H1 (cell line): ENCODE results near the gene GUCY2D.
"Not testable (repeated sequence)": the region's sequence is repeated elsewhere in the genome, so short reads cannot be mapped to it uniquely, and the experiment has no call there.

Experiments
- CEBPB ChIP-seq: IDR thresholded peaks from 2 replicates; pipeline ENCODE4 v1.6.1; 2012; ENCODE audit warnings: low read depth, low read length
- CTCF ChIP-seq, 3 experiments: IDR thresholded peaks; 1 replicate in 2 of 3; 2 replicates in 1 of 3; pipeline versions ENCODE4 v1.5.1 to v1.6.1; 2011; ENCODE audit warnings: low read length in 3 of 3, mild to moderate bottlenecking in 3 of 3, inconsistent platforms in 2 of 3, low read depth in 1 of 3, moderate library complexity in 1 of 3; ENCODE audit not compliant: insufficient read depth in 1 of 3; ENCODE audit errors: control extremely low read depth in 1 of 3
- EP300 ChIP-seq, 2 experiments: IDR thresholded peaks; 1 replicate in 1 of 2; 2 replicates in 1 of 2; pipeline ENCODE4 v1.6.1; 2011 to 2012; ENCODE audit warnings: low read depth in 2 of 2, low read length in 2 of 2, mild to moderate bottlenecking in 2 of 2, borderline replicate concordance in 1 of 2, inconsistent platforms in 1 of 2, moderate library complexity in 1 of 2
- GABPA ChIP-seq: IDR thresholded peaks from 2 replicates; pipeline ENCODE4 v1.6.1; 2011; ENCODE audit warnings: mild to moderate bottlenecking, low read length, moderate library complexity, borderline replicate concordance; ENCODE audit not compliant: insufficient read depth
- HDAC2 ChIP-seq, 2 experiments: fragments of 300-600 bp in 1 of 2; sonication (generic) in 1 of 2; IDR thresholded peaks; 2 replicates each; pipeline ENCODE4 v1.6.1; 2011 to 2012; ENCODE audit warnings: low read depth in 2 of 2, low read length in 2 of 2, mild to moderate bottlenecking in 2 of 2, moderate library complexity in 2 of 2, borderline replicate concordance in 1 of 2, inconsistent platforms in 1 of 2
- MAX ChIP-seq: IDR thresholded peaks from 2 replicates; pipeline ENCODE4 v1.6.1; 2012; ENCODE audit warnings: inconsistent platforms
- POLR2A ChIP-seq, 2 experiments: IDR thresholded peaks; 1 replicate in 1 of 2; 2 replicates in 1 of 2; pipeline ENCODE4 v1.6.1; 2011; ENCODE audit warnings: low read depth in 2 of 2, low read length in 2 of 2, mild to moderate bottlenecking in 2 of 2; ENCODE audit errors: control extremely low read depth in 1 of 2
- POLR2AphosphoS5 ChIP-seq: IDR thresholded peaks from 2 replicates; pipeline ENCODE4 v1.6.1; 2011; ENCODE audit warnings: low read depth, low read length
- RFX5 ChIP-seq: IDR thresholded peaks from 2 replicates; pipeline ENCODE4 v1.6.1; 2011; ENCODE audit warnings: low read depth, low read length, improper control_type of control experiment, borderline replicate concordance
- SP1 ChIP-seq: IDR thresholded peaks from 2 replicates; pipeline ENCODE4 v1.6.1; 2011; ENCODE audit warnings: low read depth, low read length
- SRF ChIP-seq: IDR thresholded peaks from 2 replicates; pipeline ENCODE4 v1.6.1; 2011; ENCODE audit warnings: mild to moderate bottlenecking, low read depth, low read length, moderate library complexity
- TAF1 ChIP-seq: IDR thresholded peaks from 2 replicates; pipeline ENCODE4 v1.6.1; 2011; ENCODE audit warnings: mild to moderate bottlenecking, low read depth, low read length
- YY1 ChIP-seq: IDR thresholded peaks from 2 replicates; pipeline ENCODE4 v1.6.1; 2011; ENCODE audit warnings: low read depth, mild to moderate bottlenecking, low read length
- TF ChIP-seq, protein P1 (sequence below): IDR thresholded peaks from 2 replicates; pipeline ENCODE4 v1.6.1; 2012; ENCODE audit warnings: low read length, inconsistent platforms

- TF ChIP-seq CEBPB: peak; percentile 32; the same call in 1 of the 2 replicates
- TF ChIP-seq POLR2A (IDR thresholded peaks at IDR 0.05; ENCODE audit: control extremely low read depth in 1 of 2, low read depth in 2 of 2, low read length in 2 of 2); EP300 (IDR thresholded peaks at IDR 0.05; ENCODE audit: borderline replicate concordance in 1 of 2, low read depth in 2 of 2, low read length in 2 of 2); CTCF (IDR thresholded peaks at IDR 0.05; ENCODE audit: control extremely low read depth in 1 of 3, insufficient read depth in 1 of 3, low read depth in 1 of 3, low read length in 3 of 3); TAF1; MAX; HDAC2 (IDR thresholded peaks at IDR 0.05; ENCODE audit: borderline replicate concordance in 1 of 2, low read depth in 2 of 2, low read length in 2 of 2); POLR2AphosphoS5; GABPA; SP1; SRF; YY1; RFX5: not testable (repeated sequence)
- TF ChIP-seq, protein P1, sequence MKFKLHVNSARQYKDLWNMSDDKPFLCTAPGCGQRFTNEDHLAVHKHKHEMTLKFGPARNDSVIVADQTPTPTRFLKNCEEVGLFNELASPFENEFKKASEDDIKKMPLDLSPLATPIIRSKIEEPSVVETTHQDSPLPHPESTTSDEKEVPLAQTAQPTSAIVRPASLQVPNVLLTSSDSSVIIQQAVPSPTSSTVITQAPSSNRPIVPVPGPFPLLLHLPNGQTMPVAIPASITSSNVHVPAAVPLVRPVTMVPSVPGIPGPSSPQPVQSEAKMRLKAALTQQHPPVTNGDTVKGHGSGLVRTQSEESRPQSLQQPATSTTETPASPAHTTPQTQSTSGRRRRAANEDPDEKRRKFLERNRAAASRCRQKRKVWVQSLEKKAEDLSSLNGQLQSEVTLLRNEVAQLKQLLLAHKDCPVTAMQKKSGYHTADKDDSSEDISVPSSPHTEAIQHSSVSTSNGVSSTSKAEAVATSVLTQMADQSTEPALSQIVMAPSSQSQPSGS: not testable (repeated sequence)
Observed at GRCh38 chr17:8024161-8024560, 21.7 kb downstream of the GUCY2D start.
